ENCODE results near the gene RNASE7.

RNASE7 gene

GRCh38 chr14:21091821-21092272 lies 49.7 kb downstream of the RNASE7 start:
- no peak overlapping the region for H3K4me3 ChIP-seq (ENCODE audit: low read depth, low read length)
- TF ChIP-seq CTCF (IDR thresholded peaks at IDR 0.05; ENCODE audit: control insufficient read depth, extremely low read depth, insufficient read depth): no peak
- no peak for DNase-seq (ENCODE audit: low read depth)

GRCh38 chr14:21092273-21093011 lies 50.3 kb downstream of the RNASE7 start:
- DNase-seq (ENCODE audit: low read depth): peak; percentile 19
- H3K4me3 ChIP-seq (ENCODE audit: low read depth, low read length): no peak overlapping the region
- TF ChIP-seq CTCF (IDR thresholded peaks at IDR 0.05; ENCODE audit: control insufficient read depth, extremely low read depth, insufficient read depth): peak; percentile 100

GRCh38 chr14:21093018-21093417 lies 50.9 kb downstream of the RNASE7 start:
- no peak for TF ChIP-seq CTCF (IDR thresholded peaks at IDR 0.05; ENCODE audit: control insufficient read depth, extremely low read depth, insufficient read depth)
- no peak for DNase-seq (ENCODE audit: low read depth)
- no peak overlapping the region for H3K4me3 ChIP-seq (ENCODE audit: low read depth, low read length)

Measured in LNCaP clone FGC (cell line).